ENCODE measurements around the gene GLA. TPM values are rescaled to one million over a fixed set of nuclear protein-coding genes. Genes with fewer than 3 reads are reported as not detected.

Gene GLA
- total and polyA plus RNA-seq, 9 of the 15 experiments (the other 6 are each of a cell fraction or from before 2014, with no cell fraction given) = 41.7 to 146 (median 73.8) TPM

DNA sequence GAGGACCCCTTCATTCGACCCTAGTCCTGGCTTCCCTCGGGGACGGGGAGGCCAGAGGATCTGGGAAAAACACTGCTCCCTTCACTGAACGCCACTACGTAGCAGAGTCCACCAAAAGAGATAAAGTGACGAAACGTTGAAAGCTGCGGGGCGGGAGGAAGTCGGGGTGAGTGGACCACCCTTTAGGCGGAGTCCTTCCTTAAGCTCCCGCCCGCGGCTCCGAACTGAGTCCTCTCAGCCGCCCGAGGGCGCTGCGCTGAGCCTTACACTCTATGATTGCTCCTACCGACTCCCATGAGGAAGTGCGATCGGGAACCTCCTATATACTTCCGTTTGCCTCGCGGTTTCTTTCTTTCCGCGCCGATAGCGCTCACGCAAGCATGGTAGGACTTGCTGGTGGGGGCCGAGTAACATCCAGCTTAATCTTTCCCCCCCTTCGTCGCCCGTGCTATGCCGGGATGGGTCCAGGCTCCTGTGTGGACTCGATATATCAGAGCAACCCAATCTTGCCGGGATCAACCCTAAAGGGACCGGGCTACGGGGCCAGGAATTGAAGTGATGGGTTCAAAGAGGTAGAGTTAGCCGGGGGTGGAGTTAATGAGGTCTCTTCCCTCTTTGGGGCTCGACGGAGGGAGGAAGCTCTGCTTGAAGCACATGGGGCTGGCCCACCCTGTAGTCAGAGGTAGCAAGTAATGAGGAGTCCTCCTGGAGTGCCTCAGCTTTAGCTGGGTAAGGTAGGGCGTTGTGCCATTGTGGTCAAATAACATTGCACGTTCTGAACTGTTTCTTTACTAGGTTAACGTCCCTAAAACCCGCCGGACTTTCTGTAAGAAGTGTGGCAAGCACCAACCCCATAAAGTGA lies 16.8 kb downstream of the GLA start, which contains the start of gene RPL36A (continued):
- TF ChIP-seq, protein P1, sequence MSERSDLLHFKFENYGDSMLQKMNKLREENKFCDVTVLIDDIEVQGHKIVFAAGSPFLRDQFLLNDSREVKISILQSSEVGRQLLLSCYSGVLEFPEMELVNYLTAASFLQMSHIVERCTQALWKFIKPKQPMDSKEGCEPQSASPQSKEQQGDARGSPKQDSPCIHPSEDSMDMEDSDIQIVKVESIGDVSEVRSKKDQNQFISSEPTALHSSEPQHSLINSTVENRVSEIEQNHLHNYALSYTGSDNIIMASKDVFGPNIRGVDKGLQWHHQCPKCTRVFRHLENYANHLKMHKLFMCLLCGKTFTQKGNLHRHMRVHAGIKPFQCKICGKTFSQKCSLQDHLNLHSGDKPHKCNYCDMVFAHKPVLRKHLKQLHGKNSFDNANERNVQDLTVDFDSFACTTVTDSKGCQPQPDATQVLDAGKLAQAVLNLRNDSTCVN (CRISPR knock-in tag; IDR thresholded peaks at IDR 0.05) = no peak
- TF ChIP-seq ID3 (CRISPR knock-in tag; IDR thresholded peaks at IDR 0.05) (no peak), ID3 (tag; IDR thresholded peaks at IDR 0.05) (0 out of 2 replicates have a peak, but pooled peaks have one; percentile 42), KLF10 (CRISPR knock-in tag; IDR thresholded peaks at IDR 0.05) (no peak), CREB3 (tag; conservative IDR thresholded peaks at IDR 0.05; ENCODE audit: low read depth) (no peak), FOSL1 (tag; conservative IDR thresholded peaks at IDR 0.05) (peak; percentile 40; the same call in 1 of the 2 replicates), MXI1 (IDR thresholded peaks at IDR 0.05; ENCODE audit: low read depth, low read length) (no peak), ZNF436 (CRISPR knock-in tag; IDR thresholded peaks at IDR 0.05) (no peak), POLR3G (IDR thresholded peaks at IDR 0.05; ENCODE audit: extremely low read depth, insufficient read length, insufficient replicate concordance) (no peak), FOS (IDR thresholded peaks at IDR 0.05; ENCODE audit: extremely low read depth, insufficient read length) (no peak), ILK (tag; IDR thresholded peaks at IDR 0.05; ENCODE audit: borderline replicate concordance, low read depth) (no peak), CBFB (CRISPR knock-in tag; IDR thresholded peaks at IDR 0.05) (no peak), TCFL5 (CRISPR knock-in tag; conservative IDR thresholded peaks at IDR 0.05) (no peak), FOXM1 (IDR thresholded peaks at IDR 0.05; ENCODE audit: low read depth) (no peak), FOXM1 (CRISPR knock-in tag; IDR thresholded peaks at IDR 0.05; ENCODE audit: low read depth) (no peak), PRDM10 (IDR thresholded peaks at IDR 0.05; ENCODE audit: partially characterized antibody) (peak; percentile 10), CCNT2 (IDR thresholded peaks at IDR 0.05; ENCODE audit: borderline replicate concordance, extremely low read depth, insufficient read length, low read depth, low read length) (no peak)

Data from K562 (cell line).